CD4-positive, alpha-beta T cell (primary cell): ENCODE results near the gene MLLT6. TPM values are rescaled to one million over a fixed set of nuclear protein-coding genes. Genes with fewer than 3 reads are reported as not detected.

ENCODE experiments used
- ATAC-seq: fragments of 200-7000 bp; cut with Tn5 transposase; one replicate; pipeline ENCODE4 v1.10.0; 2022; ENCODE audit warnings: mild to moderate bottlenecking; ENCODE audit not compliant: poor library complexity
- CTCF ChIA-PET: fragments of 350-600 bp; sonication (Branson Sonifier 250); formaldehyde crosslinking; loops from one replicate; lab custom pipeline; 2021; ENCODE audit warnings: antibody characterized with exemption, inconsistent platforms; lab: Charles Lee
- POLR2A ChIA-PET: fragments of 350-600 bp; sonication (Branson Sonifier 250); formaldehyde crosslinking; loops from one replicate; lab custom pipeline; 2021; ENCODE audit warnings: antibody characterized with exemption, inconsistent platforms; lab: Charles Lee
- DNase-seq, 14 experiments: peaks; one replicate each; pipeline ENCODE4 v3.0.0-alpha.2; 2013 to 2020; ENCODE audit warnings: mixed read lengths in 2 of 14
- H3K27ac ChIP-seq, 2 donors: one replicate each; pipeline versions ENCODE4 v1.5.1 to v1.7.0; 2013; ENCODE audit warnings: low read length in 2 of 2, low read depth in 1 of 2, mild to moderate bottlenecking in 1 of 2
- H3K27me3 ChIP-seq, 2 experiments: 1 replicate in 1 of 2; 2 replicates in 1 of 2; pipeline versions ENCODE4 v1.6.1 to v1.7.0; 2013; ENCODE audit warnings: low read length in 2 of 2, control low read depth in 1 of 2, mild to moderate bottlenecking in 1 of 2, moderate library complexity in 1 of 2; ENCODE audit not compliant: insufficient read depth in 2 of 2, control insufficient read depth in 1 of 2
- H3K36me3 ChIP-seq: one replicate; pipeline ENCODE4 v1.6.1; 2013; ENCODE audit warnings: low read length, control low read depth; ENCODE audit not compliant: insufficient read depth
- H3K4me1 ChIP-seq: one replicate; pipeline ENCODE4 v1.6.1; 2013; ENCODE audit warnings: low read length, control low read depth; ENCODE audit not compliant: insufficient read depth
- H3K4me3 ChIP-seq: one replicate; pipeline ENCODE4 v1.5.1; 2013; ENCODE audit warnings: mild to moderate bottlenecking, low read length, moderate library complexity
- H3K9me3 ChIP-seq, 2 experiments: 1 replicate in 1 of 2; 2 replicates in 1 of 2; pipeline versions ENCODE4 v1.6.1 to v1.7.0; 2013; ENCODE audit warnings: low read length in 2 of 2, mild to moderate bottlenecking in 2 of 2, control low read depth in 1 of 2, moderate library complexity in 1 of 2; ENCODE audit not compliant: control insufficient read depth in 1 of 2, insufficient read depth in 1 of 2
- H3K27ac Mint-ChIP-seq: one replicate; pipeline ENCODE4 v1.8.0; 2020; ENCODE audit warnings: mixed read lengths
- H3K27me3 Mint-ChIP-seq: one replicate; pipeline ENCODE4 v1.8.0; 2021; ENCODE audit warnings: mixed read lengths
- H3K36me3 Mint-ChIP-seq: one replicate; pipeline ENCODE4 v1.8.0; 2021; ENCODE audit warnings: low read depth, mixed read lengths
- H3K4me1 Mint-ChIP-seq: one replicate; pipeline ENCODE4 v1.8.0; 2021; ENCODE audit warnings: low read depth, mixed read lengths
- H3K4me3 Mint-ChIP-seq: one replicate; pipeline ENCODE4 v1.8.0; 2020; ENCODE audit warnings: mild to moderate bottlenecking, mixed read lengths
- H3K9me3 Mint-ChIP-seq: one replicate; pipeline ENCODE4 v1.8.0; 2020; ENCODE audit warnings: mixed read lengths
- intact Hi-C, 2 experiments: fragments of 100-400 bp; cut with DNase I in 1 of 2; cut with micrococcal nuclease in 1 of 2; formaldehyde crosslinking; loops; one replicate each; pipeline versions ENCODE4 v1.15.1 to v1.9.0; 2023 to 2025; cut with DNase I, micrococcal nuclease
- total RNA-seq, 174 experiments: library from RNA in 2 of 174; stranded (reverse) in 2 of 174; gene quantifications; one replicate each; pipeline ENCODE4 v1.2.3 and lab custom pipeline; 2021 to 2026
- TF ChIP-seq, protein P1 (sequence below): fragments of 200-600 bp; IDR thresholded peaks from one replicate; pipeline ENCODE4 v1.8.0; 2022; ENCODE audit warnings: antibody characterized with exemption, mild to moderate bottlenecking

MLLT6 gene
- total RNA-seq, 2 experiments from 2014 or later, result 321 to 324 TPM

DNA sequence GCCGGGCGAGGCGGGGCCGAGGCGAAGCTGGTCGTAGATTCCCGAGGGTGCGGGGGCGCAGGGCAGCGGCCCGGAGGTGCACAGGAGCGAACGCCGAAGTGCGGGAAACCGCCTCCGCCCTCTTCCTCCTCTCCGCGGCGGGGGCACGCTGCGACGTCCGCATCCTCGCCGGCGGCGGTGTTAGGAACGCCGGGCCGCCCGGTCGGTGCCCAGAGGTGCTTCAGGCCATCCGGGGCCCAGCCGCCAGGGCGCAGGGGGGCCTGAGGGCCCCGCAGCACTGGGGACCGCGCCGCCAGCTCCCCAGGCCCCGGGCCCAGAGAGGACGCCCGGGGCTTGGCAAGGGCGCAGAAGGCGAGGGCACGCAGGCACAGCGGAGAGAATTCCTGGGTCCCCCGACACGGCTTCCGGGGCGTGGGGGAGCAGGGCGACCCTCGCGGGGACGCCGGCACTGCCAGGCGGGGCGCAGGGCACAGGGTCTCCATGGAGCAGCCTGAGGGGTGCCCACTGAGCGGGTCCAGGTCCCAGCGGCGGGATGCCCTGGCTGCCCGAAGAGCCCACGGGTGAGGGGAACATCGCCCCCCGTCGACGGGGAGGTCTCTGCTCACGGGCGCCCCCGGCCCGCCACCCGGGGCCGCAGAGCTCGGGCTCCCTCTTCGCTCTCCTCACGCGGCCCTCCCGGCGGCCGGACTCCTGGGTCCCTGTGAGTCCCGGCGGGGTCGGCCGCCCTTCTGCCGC lies 30.9 kb upstream of the MLLT6 start:
- ChIA-PET CTCF (interaction anchor here (0.8 to 1.7 kb wide), 3 partner anchors 61 to 116 kb away, joined by 3 to 4 read pairs (median 3); no protein-coding TSS in a partner anchor), POLR2A (interaction anchor here (0.7 to 4.4 kb wide), 5 partner anchors 30 to 61 kb away, joined by 3 to 19 read pairs (median 3); no protein-coding TSS in a partner anchor)
- intact Hi-C loops, result loop anchor here in 1 of 2 experiments (2.0 kb wide), 1 partner anchor 115 kb away; no protein-coding TSS in a partner anchor
- Histone ChIP-seq H3K4me1 (peaks cover 37% of the 10 kb centered on the region), H3K36me3 (no peaks in the 10 kb centered on the region), H3K9me3 (no peaks in the 10 kb centered on the region), H3K4me3 (peak overlapping the region; percentile 38), H3K27ac (no peak overlapping the region), H3K27me3 (peaks cover 34 to 42% of the 10 kb centered on the region in 2 experiments)
- H3K4me3 Mint-ChIP-seq, result no peak overlapping the region
- peaks cover 24% of the 10 kb centered on the region for H3K4me1 Mint-ChIP-seq
- no peaks in the 10 kb centered on the region for H3K9me3 Mint-ChIP-seq
- no peaks in the 10 kb centered on the region for H3K36me3 Mint-ChIP-seq
- H3K27me3 Mint-ChIP-seq, result peaks cover 62% of the 10 kb centered on the region
- DNase-seq (peak in 10 of 14 experiments; percentile 7 to 58 (median 20)), ATAC-seq (peak; percentile 9)
- TF ChIP-seq, protein P1, sequence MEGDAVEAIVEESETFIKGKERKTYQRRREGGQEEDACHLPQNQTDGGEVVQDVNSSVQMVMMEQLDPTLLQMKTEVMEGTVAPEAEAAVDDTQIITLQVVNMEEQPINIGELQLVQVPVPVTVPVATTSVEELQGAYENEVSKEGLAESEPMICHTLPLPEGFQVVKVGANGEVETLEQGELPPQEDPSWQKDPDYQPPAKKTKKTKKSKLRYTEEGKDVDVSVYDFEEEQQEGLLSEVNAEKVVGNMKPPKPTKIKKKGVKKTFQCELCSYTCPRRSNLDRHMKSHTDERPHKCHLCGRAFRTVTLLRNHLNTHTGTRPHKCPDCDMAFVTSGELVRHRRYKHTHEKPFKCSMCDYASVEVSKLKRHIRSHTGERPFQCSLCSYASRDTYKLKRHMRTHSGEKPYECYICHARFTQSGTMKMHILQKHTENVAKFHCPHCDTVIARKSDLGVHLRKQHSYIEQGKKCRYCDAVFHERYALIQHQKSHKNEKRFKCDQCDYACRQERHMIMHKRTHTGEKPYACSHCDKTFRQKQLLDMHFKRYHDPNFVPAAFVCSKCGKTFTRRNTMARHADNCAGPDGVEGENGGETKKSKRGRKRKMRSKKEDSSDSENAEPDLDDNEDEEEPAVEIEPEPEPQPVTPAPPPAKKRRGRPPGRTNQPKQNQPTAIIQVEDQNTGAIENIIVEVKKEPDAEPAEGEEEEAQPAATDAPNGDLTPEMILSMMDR, result no peak
- H3K27ac Mint-ChIP-seq, result no peak overlapping the region

DNA sequence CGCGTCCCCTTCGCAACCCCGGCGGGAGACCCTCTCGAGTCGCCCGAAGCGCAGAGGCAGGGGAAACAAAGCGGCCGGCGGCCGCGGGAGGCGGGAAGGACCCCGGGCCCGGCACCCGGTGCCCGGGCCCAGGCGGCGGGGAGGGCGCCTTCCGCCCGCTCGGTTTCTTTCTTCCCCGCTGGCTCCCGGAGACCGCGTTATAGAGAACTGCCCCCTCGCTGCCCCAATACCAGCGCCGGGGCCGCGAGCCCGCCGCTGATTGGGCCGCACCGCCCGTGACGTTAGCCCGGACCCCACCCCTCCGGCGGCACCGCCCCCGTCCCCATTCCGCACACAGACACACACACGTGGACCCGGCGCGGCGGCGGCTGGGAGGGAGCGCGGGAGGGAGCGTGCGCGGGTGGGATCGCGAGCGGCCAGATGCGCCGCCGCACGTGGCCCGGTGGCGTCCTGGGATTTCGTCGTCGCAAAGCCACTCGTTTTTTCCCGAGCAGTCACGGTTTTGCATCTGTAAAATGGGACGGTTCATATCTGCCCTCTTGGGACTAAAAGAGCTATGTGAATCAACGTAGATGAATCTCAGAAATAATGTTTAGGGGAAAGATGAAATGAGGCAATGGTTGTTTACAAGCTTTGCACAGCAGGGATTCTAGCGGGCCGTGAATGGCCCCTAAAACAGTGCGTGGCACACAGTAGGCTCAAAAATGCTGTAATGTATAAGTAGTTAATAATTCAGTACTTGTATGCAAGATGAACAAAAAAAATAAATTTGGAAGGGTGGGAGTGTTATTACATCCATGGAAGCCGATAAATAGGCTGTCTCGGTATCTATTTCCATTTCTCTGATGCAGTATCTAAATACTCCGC lies 30.1 kb upstream of the MLLT6 start, which contains the start of gene EPOP:
Gene EPOP (minus strand): TSS at position 209 of the 867 bp plus-strand sequence. CDS start 462 bp downstream, outside the sequence.
- Mint-ChIP-seq H3K9me3 (no peaks in the 10 kb centered on the region), H3K4me1 (peaks cover 24% of the 10 kb centered on the region), H3K36me3 (no peaks in the 10 kb centered on the region), H3K27ac (no peak within 1 kb of the TSS), H3K27me3 (peaks cover 54% of the 10 kb centered on the region), H3K4me3 (peak within 1 kb of the TSS; percentile 75)
- H3K27me3 ChIP-seq, result peaks cover 26 to 34% of the 10 kb centered on the region in 2 experiments
- peak within 1 kb of the TSS; percentile 38 for H3K4me3 ChIP-seq
- ChIA-PET CTCF (interaction anchor here (1.4 to 5.5 kb wide), 2 partner anchors 60 to 117 kb away, joined by 4 to 70 read pairs; no protein-coding TSS in a partner anchor), POLR2A (interaction anchor here (0.7 to 4.4 kb wide), 7 partner anchors 27 to 116 kb away, joined by 3 to 19 read pairs (median 3); no protein-coding TSS in a partner anchor)
- no peaks in the 10 kb centered on the region for H3K36me3 ChIP-seq
- no peak within 1 kb of the TSS for H3K27ac ChIP-seq
- intact Hi-C loops, result loop anchor here (1.0 to 5.0 kb wide), 4 partner anchors 27 to 477 kb away; partner anchors contain the start of genes PSMB3 (in 2 of the 2) and PLXDC1 (in 1 of the 2)
- DNase-seq (peak; percentile 47 to 92 (median 80)), ATAC-seq (peak; percentile 80)
- H3K4me1 ChIP-seq, result peaks cover 37% of the 10 kb centered on the region
- TF ChIP-seq, protein P1, result no peak
- no peaks in the 10 kb centered on the region for H3K9me3 ChIP-seq
